MCF 10A (cell line): ENCODE results near the gene FAM219A. TPM values are rescaled to one million over a fixed set of nuclear protein-coding genes. Genes with fewer than 3 reads are reported as not detected.

Experiments
- BruUV-seq: library from RNA; stranded (reverse); fragments of 400-500 nt; replicated peaks from 2 replicates; lab custom pipeline; 2021; lab: Mats Ljungman, UMichigan
- CTCF ChIA-PET: fragments of 300-600 bp; sonication (Branson Sonifier 250); formaldehyde crosslinking; extraction: SDS; loops from one replicate; lab custom pipeline; 2021; ENCODE audit warnings: antibody characterized with exemption, inconsistent platforms; lab: Yijun Ruan, JAX
- POLR2A ChIA-PET: fragments of 300-600, 350-650 bp; sonication (Branson Sonifier 250); formaldehyde crosslinking; extraction: SDS; loops from one replicate; lab custom pipeline; 2020; ENCODE audit warnings: antibody characterized with exemption, inconsistent platforms; lab: Yijun Ruan, JAX
- DNase-seq: peaks from one replicate; pipeline ENCODE4 v3.0.0-alpha.2; 2018; ENCODE audit not compliant: unreplicated experiment
- H3K27ac Mint-ChIP-seq: one replicate; pipeline ENCODE4 v1.8.0; 2022; ENCODE audit warnings: mild to moderate bottlenecking, low read depth, mixed read lengths; ENCODE audit not compliant: unreplicated experiment
- H3K27me3 Mint-ChIP-seq: one replicate; pipeline ENCODE4 v1.8.0; 2022; ENCODE audit warnings: mixed read lengths; ENCODE audit not compliant: insufficient read depth, unreplicated experiment
- H3K36me3 Mint-ChIP-seq: one replicate; pipeline ENCODE4 v1.8.0; 2022; ENCODE audit warnings: mild to moderate bottlenecking, moderate library complexity, mixed read lengths; ENCODE audit not compliant: insufficient read depth, unreplicated experiment
- H3K4me1 Mint-ChIP-seq: one replicate; pipeline ENCODE4 v1.8.0; 2022; ENCODE audit warnings: mixed read lengths; ENCODE audit not compliant: insufficient read depth, unreplicated experiment
- H3K4me3 Mint-ChIP-seq: one replicate; pipeline ENCODE4 v1.8.0; 2022; ENCODE audit warnings: mild to moderate bottlenecking, moderate library complexity, mixed read lengths; ENCODE audit not compliant: unreplicated experiment
- H3K9me3 Mint-ChIP-seq: one replicate; pipeline ENCODE4 v1.8.0; 2022; ENCODE audit warnings: mixed read lengths; ENCODE audit not compliant: unreplicated experiment
- intact Hi-C: fragments of 100-400 bp; cut with micrococcal nuclease; formaldehyde crosslinking; loops from 2 replicates; pipeline ENCODE4 v1.14.1; 2022
- total RNA-seq: library from RNA; stranded (reverse); gene quantifications from 2 replicates; pipeline ENCODE4 v1.2.3, GENCODE V29; 2022
- TF ChIP-seq, protein P1 (sequence below): fragments of 200-600 bp; IDR thresholded peaks from one replicate; pipeline ENCODE4 v1.8.0; 2022; ENCODE audit warnings: antibody characterized with exemption, mild to moderate bottlenecking; ENCODE audit not compliant: unreplicated experiment

FAM219A gene
- total RNA-seq, 1 experiment from 2014 or later, result 19.3 TPM

DNA sequence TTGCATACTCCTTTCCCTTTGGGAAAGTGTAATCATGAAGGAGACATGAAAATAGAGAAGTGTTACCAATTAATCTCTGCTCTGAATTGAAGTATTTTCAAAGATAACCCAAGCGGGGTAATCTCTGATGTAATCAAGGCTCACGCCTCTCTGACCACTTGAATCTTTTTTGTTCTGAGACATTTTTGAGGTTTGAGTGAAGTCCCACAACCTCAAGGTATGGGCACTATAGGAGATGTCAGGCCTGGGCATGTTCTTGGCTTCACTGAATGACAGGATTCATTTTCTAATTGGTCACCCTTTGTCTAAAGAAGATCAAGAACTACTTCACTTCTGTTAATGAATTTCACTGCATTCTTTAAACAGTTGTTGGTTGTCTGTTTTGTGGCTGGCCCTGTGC lies 40.7 kb upstream of the FAM219A start:
- BruUV-seq, result no TSS peak
- TF ChIP-seq, protein P1, sequence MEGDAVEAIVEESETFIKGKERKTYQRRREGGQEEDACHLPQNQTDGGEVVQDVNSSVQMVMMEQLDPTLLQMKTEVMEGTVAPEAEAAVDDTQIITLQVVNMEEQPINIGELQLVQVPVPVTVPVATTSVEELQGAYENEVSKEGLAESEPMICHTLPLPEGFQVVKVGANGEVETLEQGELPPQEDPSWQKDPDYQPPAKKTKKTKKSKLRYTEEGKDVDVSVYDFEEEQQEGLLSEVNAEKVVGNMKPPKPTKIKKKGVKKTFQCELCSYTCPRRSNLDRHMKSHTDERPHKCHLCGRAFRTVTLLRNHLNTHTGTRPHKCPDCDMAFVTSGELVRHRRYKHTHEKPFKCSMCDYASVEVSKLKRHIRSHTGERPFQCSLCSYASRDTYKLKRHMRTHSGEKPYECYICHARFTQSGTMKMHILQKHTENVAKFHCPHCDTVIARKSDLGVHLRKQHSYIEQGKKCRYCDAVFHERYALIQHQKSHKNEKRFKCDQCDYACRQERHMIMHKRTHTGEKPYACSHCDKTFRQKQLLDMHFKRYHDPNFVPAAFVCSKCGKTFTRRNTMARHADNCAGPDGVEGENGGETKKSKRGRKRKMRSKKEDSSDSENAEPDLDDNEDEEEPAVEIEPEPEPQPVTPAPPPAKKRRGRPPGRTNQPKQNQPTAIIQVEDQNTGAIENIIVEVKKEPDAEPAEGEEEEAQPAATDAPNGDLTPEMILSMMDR, result no peak
- Mint-ChIP-seq H3K9me3 (no peaks in the 10 kb centered on the region), H3K4me3 (no peak overlapping the region), H3K36me3 (no peaks in the 10 kb centered on the region), H3K4me1 (peaks cover 7% of the 10 kb centered on the region), H3K27me3 (no peaks in the 10 kb centered on the region), H3K27ac (no peak overlapping the region)
- ChIA-PET CTCF (interaction anchor here (1.0 to 6.6 kb wide), 5 partner anchors 52 to 165 kb away, joined by 3 to 88 read pairs (median 6); no protein-coding TSS in a partner anchor), POLR2A (no interaction called here)
- DNase-seq, result no peak
- intact Hi-C loops, result no loop called here

DNA sequence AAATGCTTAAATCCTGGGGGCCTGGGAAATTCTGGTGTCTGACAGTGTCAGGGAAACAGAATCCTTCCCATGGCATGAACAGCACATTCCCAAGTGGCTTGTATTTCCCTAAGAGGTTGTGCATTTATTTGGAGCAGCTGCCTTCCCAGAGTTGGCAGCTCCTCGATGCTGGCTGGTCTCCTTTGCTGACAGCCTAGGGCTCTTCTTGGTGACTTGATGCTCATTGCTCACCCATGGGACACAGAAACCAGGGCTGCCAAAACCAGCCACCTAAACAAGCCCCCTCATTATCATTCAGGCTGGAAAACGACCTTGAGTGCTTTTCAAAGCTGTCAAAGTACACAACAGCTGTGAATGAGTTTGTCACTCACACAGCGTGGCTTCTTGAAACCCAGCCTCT lies 40.2 kb upstream of the FAM219A start:
- Mint-ChIP-seq H3K36me3 (no peaks in the 10 kb centered on the region), H3K4me3 (no peak overlapping the region), H3K4me1 (peaks cover 7% of the 10 kb centered on the region), H3K9me3 (no peaks in the 10 kb centered on the region), H3K27me3 (no peaks in the 10 kb centered on the region), H3K27ac (no peak overlapping the region)
- BruUV-seq, result no TSS peak
- ChIA-PET POLR2A (no interaction called here), CTCF (interaction anchor here (0.6 to 6.6 kb wide), 6 partner anchors 34 to 95 kb away, joined by 3 to 88 read pairs (median 5); no protein-coding TSS in a partner anchor)
- intact Hi-C loops, result no loop called here
- no peak for DNase-seq
- TF ChIP-seq, protein P1, result no peak

DNA sequence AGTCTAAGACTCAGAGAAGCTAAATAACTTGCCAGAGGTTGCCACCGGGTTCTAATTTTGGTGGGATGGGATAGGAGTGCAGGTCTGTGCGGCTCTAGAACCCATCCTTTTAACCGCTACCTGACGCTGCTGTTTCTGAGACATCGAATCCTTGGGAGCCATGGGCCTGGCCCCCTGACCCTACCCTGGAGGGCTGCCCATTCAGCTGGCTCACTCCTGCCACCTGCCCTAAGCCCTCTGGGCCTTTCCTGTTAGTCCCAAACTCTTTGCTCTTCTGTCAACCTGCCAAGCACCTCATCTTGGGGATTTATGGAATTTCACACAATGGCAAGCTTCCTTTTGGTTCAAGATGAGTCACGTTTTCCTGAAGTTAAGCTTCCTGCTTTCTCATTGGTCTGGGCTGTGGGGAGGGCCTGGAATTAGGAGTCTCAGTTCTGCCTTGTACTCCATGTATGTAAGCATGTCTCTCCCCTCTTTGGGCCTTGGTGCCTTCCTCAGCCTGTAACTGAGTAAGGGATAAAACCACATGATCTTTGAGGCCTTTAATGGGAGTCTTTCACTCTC lies 37.9 kb upstream of the FAM219A start:
- Mint-ChIP-seq H3K27me3 (peaks cover 7% of the 10 kb centered on the region), H3K4me3 (no peak overlapping the region), H3K9me3 (no peaks in the 10 kb centered on the region), H3K27ac (no peak overlapping the region), H3K36me3 (no peaks in the 10 kb centered on the region), H3K4me1 (peaks cover 7% of the 10 kb centered on the region)
- intact Hi-C loops, result no loop called here
- ChIA-PET CTCF (interaction anchor here (0.6 to 3.1 kb wide), 8 partner anchors 17 to 244 kb away, joined by 3 to 12 read pairs (median 6); no protein-coding TSS in a partner anchor), POLR2A (no interaction called here)
- TF ChIP-seq, protein P1, result no peak
- BruUV-seq, result no TSS peak
- peak; percentile 67 for DNase-seq

DNA sequence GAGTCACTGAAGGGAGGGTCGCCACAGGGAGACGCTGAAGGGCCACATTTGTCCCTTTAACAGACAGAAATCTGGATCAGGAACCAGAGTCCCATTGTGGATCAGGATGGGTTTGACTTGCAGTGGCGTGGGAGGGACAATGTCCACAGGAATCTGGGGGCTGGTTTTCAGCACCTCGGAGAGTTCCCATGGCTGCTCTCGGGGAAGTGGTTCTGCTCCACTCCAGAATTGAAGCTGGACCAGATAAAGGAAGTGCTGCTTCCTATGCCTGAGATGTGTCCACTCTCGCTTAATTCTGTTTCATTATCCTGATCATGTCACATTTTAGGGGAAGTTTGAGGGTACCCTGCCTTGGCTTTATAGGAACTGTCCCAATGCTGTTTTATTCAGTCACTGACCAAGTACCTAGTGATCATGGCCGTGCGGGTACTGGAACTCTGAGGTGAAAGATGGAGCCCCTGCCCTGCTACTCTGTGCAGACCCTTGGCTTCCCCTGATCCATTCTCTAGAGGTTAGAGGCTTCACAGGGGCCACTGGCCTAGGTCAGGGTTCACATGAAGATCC lies 35.7 kb upstream of the FAM219A start:
- H3K4me1 Mint-ChIP-seq, result peaks cover under 1% of the 10 kb centered on the region
- DNase-seq, result peak; percentile 61
- POLR2A ChIA-PET, result interaction anchor here (0.9 to 1.0 kb wide), 2 partner anchors 20 to 36 kb away, joined by 3 read pairs; partner anchors contain the start of genes DNAI1 and FAM219A
- no peaks in the 10 kb centered on the region for H3K36me3 Mint-ChIP-seq
- H3K27me3 Mint-ChIP-seq, result peaks cover 28% of the 10 kb centered on the region
- no peak overlapping the region for H3K4me3 Mint-ChIP-seq
- CTCF ChIA-PET, result interaction anchor here (0.7 to 1.1 kb wide), 3 partner anchors 11 to 98 kb away, joined by 3 to 5 read pairs (median 3); no protein-coding TSS in a partner anchor
- BruUV-seq, result no TSS peak
- TF ChIP-seq, protein P1, result no peak
- intact Hi-C loops, result no loop called here
- no peaks in the 10 kb centered on the region for H3K9me3 Mint-ChIP-seq
- H3K27ac Mint-ChIP-seq, result no peak overlapping the region
